Stomach (tissue), 9 donors: Measurements from ENCODE around the gene KCNJ16. TPM values are rescaled to one million over a fixed set of nuclear protein-coding genes. Genes with fewer than 3 reads are reported as not detected.

Experiments
- DNase-seq, 2 donors: peaks; one replicate each; pipeline versions ENCODE4 v3.0.0 to v3.0.0-alpha.2; 2013 to 2019
- H3K27ac ChIP-seq, 5 donors: fragments of 200-600 bp in 4 of 5; sonication (generic) in 4 of 5; one replicate each; pipeline ENCODE4 v1.5.1; 2013 to 2019; ENCODE audit warnings: mild to moderate bottlenecking in 1 of 5, moderate library complexity in 1 of 5
- H3K27me3 ChIP-seq, 3 donors: fragments of 200-600 bp; sonication (generic); one replicate each; pipeline ENCODE4 v1.5.1; 2017 to 2019; ENCODE audit warnings: mixed run types in 1 of 3
- H3K36me3 ChIP-seq, 4 donors: fragments of 200-600 bp; sonication (generic); 1 replicate in 3 of 4; 2 replicates in 1 of 4; pipeline ENCODE4 v1.5.1; 2016 to 2019
- H3K4me1 ChIP-seq, 4 donors: fragments of 200-600 bp; sonication (generic); one replicate each; pipeline ENCODE4 v1.5.1; 2016 to 2019
- H3K4me3 ChIP-seq, 4 donors: fragments of 200-600 bp; sonication (generic) in 3 of 4; one replicate each; pipeline ENCODE4 v1.5.1; 2016 to 2019; ENCODE audit warnings: mild to moderate bottlenecking in 1 of 4
- H3K9me3 ChIP-seq, 4 donors: fragments of 200-600 bp; sonication (generic); one replicate each; pipeline ENCODE4 v1.5.1; 2016 to 2019
- EP300 ChIP-seq: sonication (generic); formaldehyde crosslinking; IDR thresholded peaks from one replicate; pipeline ENCODE4 v1.6.1; 2017; ENCODE audit warnings: antibody characterized with exemption
- POLR2A ChIP-seq, 4 donors: fragments of 450-650 bp; IDR thresholded peaks; one replicate each; pipeline ENCODE4 v1.6.1; 2016; ENCODE audit warnings: antibody characterized with exemption in 4 of 4, control low read depth in 2 of 4, mild to moderate bottlenecking in 1 of 4, moderate library complexity in 1 of 4
- POLR2AphosphoS5 ChIP-seq, 3 donors: sonication (generic); formaldehyde crosslinking; IDR thresholded peaks; one replicate each; pipeline ENCODE4 v1.6.1; 2016; ENCODE audit warnings: antibody characterized with exemption in 3 of 3
- WGBS, 5 donors: extraction: QIAGEN DNeasy Blood & Tissue Kit in 3 of 5; methylation state at CpG; one replicate each; pipeline versions ENCODE4 v1.1.5 to v1.1.7; 2013 to 2018; 5-methylcytosine and 5-hydroxymethylcytosine counted together
- intact Hi-C: fragments of 100-400 bp; cut with DNase I; formaldehyde crosslinking; loops from one replicate; pipeline ENCODE4 v1.15.1; 2023; ENCODE audit warnings: low total_unique reads
- polyA plus RNA-seq, 3 donors: library from polyadenylated mRNA; stranded (reverse); fragments of 200-250 nt; gene quantifications; one replicate each; pipeline ENCODE4 v1.2.3, GENCODE V29; 2013
- total RNA-seq, 5 donors: library from RNA; depleted of rRNA; stranded (reverse); fragments of >200 nt; gene quantifications; one replicate each; pipeline versions ENCODE4 v1.1.0 to v1.2.3, GENCODE V29; 2014 to 2016
- TF ChIP-seq, protein P1 (sequence below), 7 experiments: fragments of 450-650 bp in 4 of 7; fragments of 200-600 bp in 3 of 7; sonication (generic) in 3 of 7; IDR thresholded peaks; one replicate each; pipeline ENCODE4 v1.5.1; 2016 to 2019; ENCODE audit warnings: antibody characterized with exemption in 7 of 7, control low read depth in 2 of 7, mild to moderate bottlenecking in 1 of 7
- donor health status: healthy with polysubstance abuse.
- donor health status: Bipolar disorder and iron deficiency.
- donor health status: healthy.

KCNJ16 gene
- total and polyA plus RNA-seq, 8 donors = 5.9 to 135 (median 12.9) TPM; not detected in 1

DNA sequence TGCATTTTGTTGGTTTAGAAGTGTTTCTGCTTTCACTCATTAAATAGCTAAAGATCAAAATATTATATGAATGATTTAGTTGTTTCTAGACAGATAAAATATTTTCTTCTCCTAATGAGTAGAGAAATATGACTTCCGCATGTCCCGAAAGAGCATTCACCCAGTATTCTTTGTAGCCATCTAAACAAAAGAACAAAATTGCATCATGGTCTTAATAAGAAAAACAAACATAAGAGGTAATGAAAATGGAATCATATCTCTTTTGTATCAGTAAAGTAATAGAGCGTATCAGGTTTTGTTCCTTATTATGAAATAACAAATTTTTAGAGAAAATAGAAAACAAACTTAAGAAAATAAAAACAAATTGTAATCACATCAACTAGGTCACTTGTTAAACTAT is 78.2 kb downstream of the KCNJ16 start:
- no peak overlapping the region for H3K27ac ChIP-seq
- no peaks in the 10 kb centered on the region for H3K27me3 ChIP-seq
- H3K36me3 ChIP-seq = no peaks in the 10 kb centered on the region
- TF ChIP-seq POLR2A (IDR thresholded peaks at IDR 0.05) (no peak), EP300 (no peak), POLR2AphosphoS5 (IDR thresholded peaks at IDR 0.05) (no peak)
- TF ChIP-seq, protein P1, sequence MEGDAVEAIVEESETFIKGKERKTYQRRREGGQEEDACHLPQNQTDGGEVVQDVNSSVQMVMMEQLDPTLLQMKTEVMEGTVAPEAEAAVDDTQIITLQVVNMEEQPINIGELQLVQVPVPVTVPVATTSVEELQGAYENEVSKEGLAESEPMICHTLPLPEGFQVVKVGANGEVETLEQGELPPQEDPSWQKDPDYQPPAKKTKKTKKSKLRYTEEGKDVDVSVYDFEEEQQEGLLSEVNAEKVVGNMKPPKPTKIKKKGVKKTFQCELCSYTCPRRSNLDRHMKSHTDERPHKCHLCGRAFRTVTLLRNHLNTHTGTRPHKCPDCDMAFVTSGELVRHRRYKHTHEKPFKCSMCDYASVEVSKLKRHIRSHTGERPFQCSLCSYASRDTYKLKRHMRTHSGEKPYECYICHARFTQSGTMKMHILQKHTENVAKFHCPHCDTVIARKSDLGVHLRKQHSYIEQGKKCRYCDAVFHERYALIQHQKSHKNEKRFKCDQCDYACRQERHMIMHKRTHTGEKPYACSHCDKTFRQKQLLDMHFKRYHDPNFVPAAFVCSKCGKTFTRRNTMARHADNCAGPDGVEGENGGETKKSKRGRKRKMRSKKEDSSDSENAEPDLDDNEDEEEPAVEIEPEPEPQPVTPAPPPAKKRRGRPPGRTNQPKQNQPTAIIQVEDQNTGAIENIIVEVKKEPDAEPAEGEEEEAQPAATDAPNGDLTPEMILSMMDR (IDR thresholded peaks at IDR 0.05) = no peak
- H3K9me3 ChIP-seq = no peaks in the 10 kb centered on the region
- no peak overlapping the region for H3K4me3 ChIP-seq
- no peaks in the 10 kb centered on the region for H3K4me1 ChIP-seq
- 90 to 95% (median 92%) methylated on average over 3 of the region's 3 CpGs for WGBS, 5 donors
- no peak for DNase-seq
- intact Hi-C loops = no loop called here

DNA sequence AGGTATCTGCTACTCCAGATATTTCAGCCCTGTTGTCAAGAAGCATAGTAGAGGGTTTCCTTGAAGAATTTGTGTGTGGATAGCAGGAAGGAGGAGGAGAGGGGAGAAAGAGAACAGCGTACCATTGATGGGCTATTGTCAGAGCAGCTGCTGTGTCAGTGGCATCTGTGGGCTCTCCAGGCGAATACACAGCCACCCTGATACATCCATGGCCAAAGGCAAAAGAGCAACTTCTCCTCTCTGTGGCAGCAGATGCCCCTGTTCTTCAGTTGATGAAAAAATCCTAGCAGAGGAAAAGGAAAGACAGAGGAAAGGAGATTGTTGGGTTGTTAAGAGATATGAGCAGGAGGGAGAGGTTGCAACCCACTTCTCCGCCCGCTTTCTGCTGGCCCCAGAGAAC is 82.1 kb downstream of the KCNJ16 start:
- DNase-seq = no peak
- WGBS, 5 donors = 76 to 96% (median 83%) methylated on average over 4 of the region's 4 CpGs

DNA sequence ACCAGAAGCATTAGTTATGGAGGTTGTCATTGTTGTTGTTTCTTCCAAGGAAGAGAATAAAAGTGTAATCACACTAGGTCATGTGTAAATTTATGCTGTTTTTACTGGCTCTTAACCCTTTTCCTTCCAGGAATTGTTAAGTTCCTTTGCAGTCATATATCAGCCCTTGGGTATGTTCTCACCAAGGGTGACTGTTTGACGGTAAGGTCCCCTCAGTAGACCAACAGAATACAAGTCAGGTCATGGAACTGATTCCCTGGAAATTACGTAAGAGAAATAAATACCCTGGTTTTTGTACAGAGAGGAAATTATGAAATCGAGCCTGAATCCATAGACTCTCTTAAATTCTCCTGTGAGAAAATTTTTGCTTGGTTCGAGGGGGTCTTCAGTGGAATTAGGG is 83.2 kb downstream of the KCNJ16 start:
- Histone ChIP-seq H3K4me3 (no peak overlapping the region), H3K4me1 (no peaks in the 10 kb centered on the region), H3K27ac (no peak overlapping the region), H3K9me3 (no peaks in the 10 kb centered on the region), H3K36me3 (no peaks in the 10 kb centered on the region), H3K27me3 (no peaks in the 10 kb centered on the region)
- intact Hi-C loops = no loop called here
- no peak for DNase-seq
- TF ChIP-seq POLR2A (IDR thresholded peaks at IDR 0.05) (no peak), POLR2AphosphoS5 (IDR thresholded peaks at IDR 0.05) (no peak), EP300 (no peak)
- TF ChIP-seq, protein P1 (IDR thresholded peaks at IDR 0.05) = no peak
- 82 to 86% (median 83%) methylated on average over 4 of the region's 4 CpGs for WGBS, 5 donors

More for the DNA sequence above, 82.1 kb downstream of the KCNJ16 start:
- intact Hi-C loops = no loop called here
- Histone ChIP-seq H3K9me3 (no peaks in the 10 kb centered on the region), H3K4me3 (no peak overlapping the region), H3K27ac (no peak overlapping the region), H3K27me3 (no peaks in the 10 kb centered on the region), H3K4me1 (no peaks in the 10 kb centered on the region), H3K36me3 (no peaks in the 10 kb centered on the region)
- TF ChIP-seq POLR2AphosphoS5 (IDR thresholded peaks at IDR 0.05) (no peak), EP300 (no peak)
- TF ChIP-seq, protein P1 (IDR thresholded peaks at IDR 0.05) = no peak

DNA sequence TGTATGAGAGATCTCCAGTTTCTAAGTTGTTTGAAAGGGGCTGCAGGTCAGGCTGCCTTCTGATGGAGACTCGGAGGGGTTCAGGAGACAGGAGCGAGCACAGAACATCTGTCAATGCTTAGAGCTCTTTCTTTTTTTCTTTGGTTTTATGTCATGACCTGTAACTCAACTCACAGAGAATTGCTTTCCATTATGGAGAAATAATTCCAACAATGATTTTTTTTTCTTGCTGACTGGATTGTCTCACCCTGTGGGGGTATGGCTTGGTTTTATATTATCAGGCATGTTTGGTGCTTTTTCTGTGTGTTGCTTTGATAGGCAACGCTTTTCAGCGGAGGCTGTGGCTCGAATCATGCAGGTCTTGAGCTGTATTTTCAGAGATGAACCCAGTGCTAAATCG is 83.6 kb downstream of the KCNJ16 start:
- DNase-seq = no peak
- intact Hi-C loops = no loop called here
- Histone ChIP-seq H3K4me3 (no peak overlapping the region), H3K27me3 (no peaks in the 10 kb centered on the region), H3K4me1 (no peaks in the 10 kb centered on the region), H3K27ac (no peak overlapping the region), H3K36me3 (no peaks in the 10 kb centered on the region), H3K9me3 (no peaks in the 10 kb centered on the region)
- 81 to 87% (median 84%) methylated on average over 6 of the region's 6 CpGs for WGBS, 5 donors
- TF ChIP-seq EP300 (no peak), POLR2A (IDR thresholded peaks at IDR 0.05) (no peak), POLR2AphosphoS5 (IDR thresholded peaks at IDR 0.05) (no peak)

DNA sequence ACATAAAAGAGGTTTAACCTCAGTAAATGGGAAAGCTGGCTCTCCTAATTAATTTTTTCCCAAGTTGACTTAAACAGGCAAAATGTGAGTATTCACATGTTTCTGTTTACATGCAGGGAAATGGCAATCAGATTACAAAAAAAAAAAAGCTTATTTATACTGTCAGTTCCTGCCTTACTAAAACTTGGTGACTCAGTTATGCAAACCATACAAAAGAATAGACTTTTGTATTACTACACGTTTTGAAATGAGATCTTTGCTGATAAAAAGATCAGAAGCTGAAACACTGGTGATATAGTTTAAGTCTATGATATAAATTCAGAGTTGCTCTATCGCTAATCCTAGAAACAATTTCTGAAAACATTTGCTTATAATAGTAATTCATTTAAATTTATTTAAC is 85.0 kb downstream of the KCNJ16 start:
- no peak for DNase-seq
- no peak overlapping the region for H3K27ac ChIP-seq
- H3K4me3 ChIP-seq = no peak overlapping the region
- intact Hi-C loops = no loop called here
- TF ChIP-seq, protein P1 (IDR thresholded peaks at IDR 0.05) = no peak
- TF ChIP-seq EP300 (no peak), POLR2AphosphoS5 (IDR thresholded peaks at IDR 0.05) (no peak), POLR2A (IDR thresholded peaks at IDR 0.05) (no peak)
- WGBS, 5 donors = 20 to 42% (median 28%) methylated on average over 2 of the region's 2 CpGs
- H3K27me3 ChIP-seq = no peaks in the 10 kb centered on the region
- no peaks in the 10 kb centered on the region for H3K9me3 ChIP-seq
- H3K36me3 ChIP-seq = no peaks in the 10 kb centered on the region
- H3K4me1 ChIP-seq = no peaks in the 10 kb centered on the region
